Lower lobe of right lung (tissue), 2 donors: ENCODE data around the gene SETD1B. TPM values are rescaled to one million over a fixed set of nuclear protein-coding genes. Genes with fewer than 3 reads are reported as not detected.

ENCODE experiments used
- ATAC-seq, 2 donors: fragments of 200-7000 bp; cut with Tn5 transposase; one replicate each; pipeline ENCODE4 v1.9.1; 2020 to 2022; ENCODE audit warnings: mild to moderate bottlenecking in 2 of 2, moderate library complexity in 2 of 2
- DNase-seq: peaks from one replicate; pipeline ENCODE4 v3.0.0-alpha.2; 2020
- H3K27ac ChIP-seq: fragments of 200-600 bp; one replicate; pipeline ENCODE4 v1.8.0; 2022
- H3K27me3 ChIP-seq: fragments of 200-600 bp; one replicate; pipeline ENCODE4 v1.8.0; 2022; ENCODE audit warnings: low read depth
- H3K36me3 ChIP-seq: fragments of 200-600 bp; one replicate; pipeline ENCODE4 v1.8.0; 2022; ENCODE audit warnings: mild to moderate bottlenecking
- H3K4me1 ChIP-seq: fragments of 200-600 bp; one replicate; pipeline ENCODE4 v1.8.0; 2022
- H3K4me3 ChIP-seq: fragments of 200-600 bp; one replicate; pipeline ENCODE4 v1.8.0; 2022; ENCODE audit warnings: mild to moderate bottlenecking
- H3K9me3 ChIP-seq: fragments of 200-600 bp; one replicate; pipeline ENCODE4 v1.8.0; 2022
- CTCF ChIP-seq: fragments of 200-600 bp; IDR thresholded peaks from one replicate; pipeline ENCODE4 v1.8.0; 2022; ENCODE audit warnings: antibody characterized with exemption, mild to moderate bottlenecking
- intact Hi-C: fragments of 100-400 bp; cut with DNase I; formaldehyde crosslinking; loops from one replicate; pipeline ENCODE4 v1.11.0; 2022
- total RNA-seq: library from RNA; stranded (reverse); fragmentation: NEBNext Ultra II Directional; extraction: Animal tissue kit (Norgen Biotek cat#: 25700); gene quantifications from one replicate; pipeline ENCODE4 v1.2.1, GENCODE V29; 2021
- donor health status: DM: no; HTN: yes; CAD: no; lungs with severe emphysema.

The SETD1B gene
- total RNA-seq, 1 donor from 2014 or later: 19.7 TPM

GRCh38 chr12:121828826-121829225, 25.0 kb downstream of the SETD1B start:
- DNase-seq (no peak), ATAC-seq (no peak)
- H3K4me1 ChIP-seq: no peaks in the 10 kb centered on the region
- no peak overlapping the region for H3K4me3 ChIP-seq
- no peaks in the 10 kb centered on the region for H3K9me3 ChIP-seq
- TF ChIP-seq CTCF: no peak
- intact Hi-C loops: no loop called here
- no peaks in the 10 kb centered on the region for H3K27me3 ChIP-seq
- peaks cover 73% of the 10 kb centered on the region for H3K36me3 ChIP-seq
- no peak overlapping the region for H3K27ac ChIP-seq

GRCh38 chr12:121829250-121829918, 25.6 kb downstream of the SETD1B start:
- H3K36me3 ChIP-seq: peaks cover 67% of the 10 kb centered on the region

GRCh38 chr12:121830134-121830533, 26.3 kb downstream of the SETD1B start:
- H3K4me1 ChIP-seq: no peaks in the 10 kb centered on the region
- no peaks in the 10 kb centered on the region for H3K9me3 ChIP-seq
- H3K4me3 ChIP-seq: no peak overlapping the region
- no peak for TF ChIP-seq CTCF
- H3K27me3 ChIP-seq: no peaks in the 10 kb centered on the region
- intact Hi-C loops: no loop called here
- peaks cover 65% of the 10 kb centered on the region for H3K36me3 ChIP-seq
- H3K27ac ChIP-seq: no peak overlapping the region
- ATAC-seq (no peak), DNase-seq (no peak)

More at GRCh38 chr12:121829250-121829918, 25.6 kb downstream of the SETD1B start:
- Histone ChIP-seq H3K4me3 (no peak overlapping the region), H3K27ac (no peak overlapping the region), H3K27me3 (no peaks in the 10 kb centered on the region), H3K4me1 (no peaks in the 10 kb centered on the region), H3K9me3 (no peaks in the 10 kb centered on the region)
- TF ChIP-seq CTCF: no peak
- no peak for ATAC-seq
- DNase-seq: no peak
- intact Hi-C loops: no loop called here

- ATAC-seq (no peak), DNase-seq (no peak)
- no peaks in the 10 kb centered on the region for H3K4me1 ChIP-seq
- peaks cover 64% of the 10 kb centered on the region for H3K36me3 ChIP-seq
- H3K27ac ChIP-seq: no peak overlapping the region
- TF ChIP-seq CTCF: no peak
- no peaks in the 10 kb centered on the region for H3K27me3 ChIP-seq
- no peaks in the 10 kb centered on the region for H3K9me3 ChIP-seq
- intact Hi-C loops: no loop called here
- H3K4me3 ChIP-seq: no peak overlapping the region
Observed at GRCh38 chr12:121830588-121831265, 26.9 kb downstream of the SETD1B start.

- no peak for DNase-seq
- TF ChIP-seq CTCF: no peak
- no peak overlapping the region for H3K4me3 ChIP-seq
Observed at GRCh38 chr12:121831571-121832245, 27.9 kb downstream of the SETD1B start.

More at GRCh38 chr12:121831571-121832245, 27.9 kb downstream of the SETD1B start:
- H3K4me1 ChIP-seq: no peaks in the 10 kb centered on the region
- intact Hi-C loops: no loop called here
- no peaks in the 10 kb centered on the region for H3K9me3 ChIP-seq
- peaks cover 54% of the 10 kb centered on the region for H3K36me3 ChIP-seq
- no peak for ATAC-seq
- no peaks in the 10 kb centered on the region for H3K27me3 ChIP-seq
- H3K27ac ChIP-seq: no peak overlapping the region
